GM12875 (cell line): ENCODE measurements around the gene FNDC3B.

Source experiments
- H3K4me3 ChIP-seq: one replicate; pipeline ENCODE4 v1.5.1; 2011; ENCODE audit warnings: low read depth, low read length, control low read depth
- CTCF ChIP-seq: IDR thresholded peaks from 2 replicates; pipeline ENCODE4 v1.5.1; 2011; ENCODE audit warnings: low read depth, mild to moderate bottlenecking, control low read depth, inconsistent platforms, low read length, moderate library complexity, borderline replicate concordance; ENCODE audit not compliant: insufficient read depth

FNDC3B gene

GRCh38 chr3:172136330-172136729 lies 97.0 kb downstream of the FNDC3B start:
- no peak for TF ChIP-seq CTCF
- no peak overlapping the region for H3K4me3 ChIP-seq

GRCh38 chr3:172137287-172138192 lies 98.2 kb downstream of the FNDC3B start:
- TF ChIP-seq CTCF = no peak
- H3K4me3 ChIP-seq = no peak overlapping the region

- no peak for TF ChIP-seq CTCF
- no peak overlapping the region for H3K4me3 ChIP-seq
These were observed 98.8 kb downstream of the FNDC3B start for GRCh38 chr3:172138193-172138537.

- TF ChIP-seq CTCF = no peak
- H3K4me3 ChIP-seq = no peak overlapping the region
These were observed 99.6 kb downstream of the FNDC3B start for GRCh38 chr3:172138792-172139507.

GRCh38 chr3:172139528-172140276 lies 100.3 kb downstream of the FNDC3B start:
- TF ChIP-seq CTCF = no peak

GRCh38 chr3:172140499-172141391 lies 101.4 kb downstream of the FNDC3B start:
- TF ChIP-seq CTCF = no peak
- H3K4me3 ChIP-seq = no peak overlapping the region

More at GRCh38 chr3:172139528-172140276, 100.3 kb downstream of the FNDC3B start:
- H3K4me3 ChIP-seq = no peak overlapping the region
